HCT116 (cell line): ENCODE measurements around the gene ASRGL1.

Experiments used
- EZH2 ChIP-seq: fragments of 200-600 bp; sonication (generic); IDR thresholded peaks from 2 replicates; pipeline ENCODE4 v1.6.1; 2017; ENCODE audit warnings: antibody characterized with exemption, mixed run types
- MAX ChIP-seq: IDR thresholded peaks from 2 replicates; pipeline ENCODE4 v1.6.1; 2012
- POLR2A ChIP-seq: IDR thresholded peaks from 2 replicates; pipeline ENCODE4 v1.7.0; 2011; ENCODE audit warnings: borderline replicate concordance; ENCODE audit not compliant: insufficient read depth, insufficient read length; ENCODE audit errors: extremely low read depth
- POLR2AphosphoS5 ChIP-seq: IDR thresholded peaks from 2 replicates; pipeline ENCODE4 v1.6.1; 2011; ENCODE audit warnings: mild to moderate bottlenecking, low read depth, low read length, moderate library complexity
- SP1 ChIP-seq: IDR thresholded peaks from 2 replicates; pipeline ENCODE4 v1.6.1; 2012; ENCODE audit warnings: low read depth
- SRF ChIP-seq: IDR thresholded peaks from 2 replicates; pipeline ENCODE4 v1.6.1; 2012; ENCODE audit warnings: low read depth
- YY1 ChIP-seq: IDR thresholded peaks from 2 replicates; pipeline ENCODE4 v1.6.1; 2011; ENCODE audit warnings: low read length, low read depth, moderate library complexity, mild to moderate bottlenecking; ENCODE audit not compliant: insufficient replicate concordance; ENCODE audit errors: extremely low read depth
- TF ChIP-seq, protein P1 (sequence below), 3 experiments: fragments of 200-600 bp in 1 of 3; sonication (generic) in 1 of 3; IDR thresholded peaks in 2 of 3; conservative IDR thresholded peaks in 1 of 3; 2 replicates each; pipeline ENCODE4 v1.5.1; 2012 to 2017; ENCODE audit warnings: low read depth in 2 of 3, low read length in 2 of 3, antibody characterized with exemption in 1 of 3, borderline replicate concordance in 1 of 3, control low read depth in 1 of 3, mild to moderate bottlenecking in 1 of 3, mixed read lengths in 1 of 3, mixed run types in 1 of 3, moderate library complexity in 1 of 3; ENCODE audit not compliant: insufficient read depth in 1 of 3
- TF ChIP-seq, protein P2 (sequence below): IDR thresholded peaks from 2 replicates; pipeline ENCODE4 v1.6.1; 2012

DNA sequence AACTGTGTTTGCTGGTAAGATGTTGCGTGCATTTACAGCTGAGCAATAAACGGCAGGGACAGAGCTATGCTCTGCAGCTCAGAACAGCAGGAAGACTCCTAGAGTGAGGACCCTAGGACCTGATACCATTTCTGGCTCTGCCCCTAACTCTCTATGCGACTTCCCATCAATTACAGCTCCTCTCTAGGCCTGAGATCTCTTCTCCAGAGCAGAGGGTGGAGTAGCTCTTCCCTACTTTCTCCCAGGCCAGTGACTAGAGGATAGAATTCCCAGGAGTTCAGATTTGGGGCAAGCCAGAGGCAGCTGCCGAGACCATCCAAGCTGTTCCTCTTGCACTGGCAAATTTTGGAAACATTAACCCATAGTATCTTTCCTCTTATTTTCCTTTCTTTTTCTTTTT is 68.8 kb downstream of the ASRGL1 start:
- no peak for TF ChIP-seq POLR2AphosphoS5
- no peak for TF ChIP-seq SP1
- TF ChIP-seq, protein P1, sequence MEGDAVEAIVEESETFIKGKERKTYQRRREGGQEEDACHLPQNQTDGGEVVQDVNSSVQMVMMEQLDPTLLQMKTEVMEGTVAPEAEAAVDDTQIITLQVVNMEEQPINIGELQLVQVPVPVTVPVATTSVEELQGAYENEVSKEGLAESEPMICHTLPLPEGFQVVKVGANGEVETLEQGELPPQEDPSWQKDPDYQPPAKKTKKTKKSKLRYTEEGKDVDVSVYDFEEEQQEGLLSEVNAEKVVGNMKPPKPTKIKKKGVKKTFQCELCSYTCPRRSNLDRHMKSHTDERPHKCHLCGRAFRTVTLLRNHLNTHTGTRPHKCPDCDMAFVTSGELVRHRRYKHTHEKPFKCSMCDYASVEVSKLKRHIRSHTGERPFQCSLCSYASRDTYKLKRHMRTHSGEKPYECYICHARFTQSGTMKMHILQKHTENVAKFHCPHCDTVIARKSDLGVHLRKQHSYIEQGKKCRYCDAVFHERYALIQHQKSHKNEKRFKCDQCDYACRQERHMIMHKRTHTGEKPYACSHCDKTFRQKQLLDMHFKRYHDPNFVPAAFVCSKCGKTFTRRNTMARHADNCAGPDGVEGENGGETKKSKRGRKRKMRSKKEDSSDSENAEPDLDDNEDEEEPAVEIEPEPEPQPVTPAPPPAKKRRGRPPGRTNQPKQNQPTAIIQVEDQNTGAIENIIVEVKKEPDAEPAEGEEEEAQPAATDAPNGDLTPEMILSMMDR (IDR thresholded peaks at IDR 0.05 in 2 of 3, conservative IDR thresholded peaks at IDR 0.05 in 1 of 3; ENCODE audit: borderline replicate concordance in 1 of 3, insufficient read depth in 1 of 3, low read depth in 2 of 3, low read length in 2 of 3), result no peak
- TF ChIP-seq, protein P2, sequence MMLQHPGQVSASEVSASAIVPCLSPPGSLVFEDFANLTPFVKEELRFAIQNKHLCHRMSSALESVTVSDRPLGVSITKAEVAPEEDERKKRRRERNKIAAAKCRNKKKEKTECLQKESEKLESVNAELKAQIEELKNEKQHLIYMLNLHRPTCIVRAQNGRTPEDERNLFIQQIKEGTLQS, result no peak
- no peak for TF ChIP-seq YY1
- no peak for TF ChIP-seq POLR2A
- TF ChIP-seq MAX, result no peak
- no peak for TF ChIP-seq SRF
- no peak for TF ChIP-seq EZH2
